ENCODE data around the gene RHOC.

DNA sequence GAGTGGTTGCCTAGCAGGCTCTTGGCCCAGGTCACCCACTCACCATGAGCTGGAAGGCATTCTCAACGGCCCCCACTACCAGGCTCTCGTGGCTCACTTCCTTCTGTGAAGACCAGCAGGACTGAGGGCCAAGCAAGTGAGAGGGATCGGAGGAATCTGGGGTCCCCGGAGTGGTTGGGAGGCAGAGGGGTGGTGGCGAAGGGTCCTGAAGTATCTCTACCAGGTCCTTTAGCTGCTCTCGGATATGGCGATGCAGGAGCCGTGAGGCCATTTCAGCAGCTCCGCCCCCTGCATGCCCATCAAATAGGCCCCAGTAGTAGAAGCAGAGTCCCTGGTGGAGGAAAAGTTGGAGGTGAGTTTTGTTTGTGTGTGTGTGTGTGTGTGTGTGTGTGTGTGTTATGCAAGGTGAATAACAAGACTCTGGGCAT is 5.8 kb upstream of the RHOC start:
- TF ChIP-seq POLR2A (IDR thresholded peaks at IDR 0.05; ENCODE audit: low read length): no peak
- TF ChIP-seq GATA1 (IDR thresholded peaks at IDR 0.05; ENCODE audit: low read depth, low read length): no peak
